ENCODE results near the gene NFATC1. TPM values are rescaled to one million over a fixed set of nuclear protein-coding genes. Genes with fewer than 3 reads are reported as not detected.
A peak's percentile ranks its signal among the peaks of the same experiment; 100 is the strongest.

Gene NFATC1
- total RNA-seq, 6 donors from 2014 or later = 13.6 to 39.5 (median 20.3) TPM

GRCh38 chr18:79434607-79435401 lies 39.1 kb downstream of the NFATC1 start:
- Histone ChIP-seq H3K9me3 (no peaks in the 10 kb centered on the region), H3K27ac (no peak overlapping the region), H3K27me3 (no peaks in the 10 kb centered on the region), H3K4me1 (no peaks in the 10 kb centered on the region), H3K4me3 (no peak overlapping the region), H3K36me3 (peaks cover 0 to 32% (median 18%) of the 10 kb centered on the region in 4 donors)
- 89 to 91% methylated on average over 31 of the region's 31 CpGs for WGBS, 2 donors
- DNase-seq (peak in 1 of 2 donors; percentile 51), ATAC-seq (ENCODE audit: low FRiP score in 2 of 2) (no peak)
- TF ChIP-seq, protein P1, sequence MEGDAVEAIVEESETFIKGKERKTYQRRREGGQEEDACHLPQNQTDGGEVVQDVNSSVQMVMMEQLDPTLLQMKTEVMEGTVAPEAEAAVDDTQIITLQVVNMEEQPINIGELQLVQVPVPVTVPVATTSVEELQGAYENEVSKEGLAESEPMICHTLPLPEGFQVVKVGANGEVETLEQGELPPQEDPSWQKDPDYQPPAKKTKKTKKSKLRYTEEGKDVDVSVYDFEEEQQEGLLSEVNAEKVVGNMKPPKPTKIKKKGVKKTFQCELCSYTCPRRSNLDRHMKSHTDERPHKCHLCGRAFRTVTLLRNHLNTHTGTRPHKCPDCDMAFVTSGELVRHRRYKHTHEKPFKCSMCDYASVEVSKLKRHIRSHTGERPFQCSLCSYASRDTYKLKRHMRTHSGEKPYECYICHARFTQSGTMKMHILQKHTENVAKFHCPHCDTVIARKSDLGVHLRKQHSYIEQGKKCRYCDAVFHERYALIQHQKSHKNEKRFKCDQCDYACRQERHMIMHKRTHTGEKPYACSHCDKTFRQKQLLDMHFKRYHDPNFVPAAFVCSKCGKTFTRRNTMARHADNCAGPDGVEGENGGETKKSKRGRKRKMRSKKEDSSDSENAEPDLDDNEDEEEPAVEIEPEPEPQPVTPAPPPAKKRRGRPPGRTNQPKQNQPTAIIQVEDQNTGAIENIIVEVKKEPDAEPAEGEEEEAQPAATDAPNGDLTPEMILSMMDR (IDR thresholded peaks at IDR 0.05) = no peak
- TF ChIP-seq EP300 (IDR thresholded peaks at IDR 0.05) (no peak), POLR2A (IDR thresholded peaks at IDR 0.05) (no peak), POLR2AphosphoS5 (IDR thresholded peaks at IDR 0.05) (no peak)

DNA sequence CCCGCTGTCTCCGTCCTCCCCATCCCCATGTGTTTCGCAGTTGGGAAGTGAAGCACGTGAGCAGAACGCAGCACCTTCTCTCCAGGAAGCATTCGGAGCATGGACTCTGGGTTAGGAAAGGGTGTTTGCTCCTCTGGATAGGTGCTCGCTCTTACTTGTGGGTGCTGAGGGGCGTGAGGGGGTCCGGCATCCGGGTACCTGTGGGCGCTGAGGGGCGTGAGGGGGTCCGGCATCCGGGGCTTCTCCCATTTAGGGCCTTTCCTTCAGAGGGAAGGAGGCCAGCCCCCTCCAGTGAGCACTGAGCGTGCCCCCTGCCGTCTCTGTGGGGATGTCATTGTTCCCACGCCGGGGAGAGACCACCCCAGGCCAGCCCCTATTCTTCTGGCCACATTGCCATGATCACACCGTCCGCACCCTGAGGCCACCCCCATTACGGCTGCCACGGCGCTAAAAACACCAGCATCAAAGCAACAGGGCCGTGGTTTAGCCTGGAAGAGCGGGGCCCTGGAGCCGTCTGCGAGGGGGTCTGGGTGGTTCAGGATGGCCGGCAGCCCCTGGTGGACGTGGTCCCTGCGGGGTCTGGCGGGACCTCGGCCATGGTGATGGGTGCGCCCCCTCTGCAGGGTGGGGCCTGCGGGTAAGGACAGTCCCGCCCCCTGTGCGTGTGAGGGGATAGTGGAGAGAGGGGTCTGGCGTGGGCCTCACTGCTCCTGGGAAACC lies 41.0 kb downstream of the NFATC1 start:
- TF ChIP-seq POLR2AphosphoS5 (IDR thresholded peaks at IDR 0.05) = no peak
- no peak for TF ChIP-seq POLR2A (IDR thresholded peaks at IDR 0.05)
- TF ChIP-seq, protein P1 (IDR thresholded peaks at IDR 0.05) = no peak
- no peak for TF ChIP-seq EP300 (IDR thresholded peaks at IDR 0.05)
- Histone ChIP-seq H3K4me3 (no peak overlapping the region), H3K36me3 (peaks cover 0 to 42% (median 19%) of the 10 kb centered on the region in 4 donors), H3K4me1 (no peaks in the 10 kb centered on the region), H3K27ac (no peak overlapping the region), H3K9me3 (no peaks in the 10 kb centered on the region), H3K27me3 (no peaks in the 10 kb centered on the region)
- peak in 1 of 2 donors; percentile 70 for DNase-seq
- no peak for ATAC-seq (ENCODE audit: low FRiP score in 2 of 2)
- WGBS, 2 donors = 96% methylated on average over 9 to 37 of the region's 37 CpGs

GRCh38 chr18:79438089-79438897 lies 42.6 kb downstream of the NFATC1 start:
- no peak overlapping the region for H3K27ac ChIP-seq
- WGBS, 2 donors = 82 to 91% methylated on average over 35 to 36 of the region's 36 CpGs

GRCh38 chr18:79438898-79439627 lies 43.3 kb downstream of the NFATC1 start:
- H3K36me3 ChIP-seq = peaks cover 0 to 35% (median 14%) of the 10 kb centered on the region in 4 donors
- H3K27me3 ChIP-seq = no peaks in the 10 kb centered on the region
- H3K27ac ChIP-seq = no peak overlapping the region
- DNase-seq (peak in 1 of 2 donors; percentile 80), ATAC-seq (ENCODE audit: low FRiP score in 2 of 2) (no peak)
- H3K9me3 ChIP-seq = no peaks in the 10 kb centered on the region
- TF ChIP-seq POLR2AphosphoS5 (IDR thresholded peaks at IDR 0.05) (no peak), POLR2A (IDR thresholded peaks at IDR 0.05) (no peak), EP300 (IDR thresholded peaks at IDR 0.05) (no peak)
- TF ChIP-seq, protein P1 (IDR thresholded peaks at IDR 0.05) = no peak
- H3K4me1 ChIP-seq = no peaks in the 10 kb centered on the region
- H3K4me3 ChIP-seq = no peak overlapping the region
- WGBS, 2 donors = 81 to 85% methylated on average over 33 to 36 of the region's 37 CpGs

More at GRCh38 chr18:79438089-79438897, 42.6 kb downstream of the NFATC1 start:
- H3K27me3 ChIP-seq = no peaks in the 10 kb centered on the region
- peaks cover 0 to 42% (median 21%) of the 10 kb centered on the region in 4 donors for H3K36me3 ChIP-seq
- no peak overlapping the region for H3K4me3 ChIP-seq
- ATAC-seq (ENCODE audit: low FRiP score in 2 of 2) (no peak), DNase-seq (peak in 1 of 2 donors; percentile 68)
- TF ChIP-seq EP300 (IDR thresholded peaks at IDR 0.05) = no peak
- TF ChIP-seq POLR2A (IDR thresholded peaks at IDR 0.05) = no peak
- TF ChIP-seq POLR2AphosphoS5 (IDR thresholded peaks at IDR 0.05) = no peak
- TF ChIP-seq, protein P1 (IDR thresholded peaks at IDR 0.05) = no peak
- no peaks in the 10 kb centered on the region for H3K4me1 ChIP-seq
- no peaks in the 10 kb centered on the region for H3K9me3 ChIP-seq
